Frontal cortex (tissue), 4 donors: ENCODE results near the gene RND1. TPM values are rescaled to one million over a fixed set of nuclear protein-coding genes. Genes with fewer than 3 reads are reported as not detected.

ENCODE experiments used
- DNase-seq, 2 donors: peaks; one replicate each; pipeline ENCODE4 v3.0.0; 2012; ENCODE audit warnings: low spot score in 2 of 2
- FAIRE-seq: peaks from 2 replicates; lab custom pipeline; 2012; peaks lifted over from hg19 to GRCh38; lab: Jason Lieb, UNC
- total RNA-seq: library from RNA; depleted of rRNA; stranded (reverse); fragments of >200 nt; gene quantifications from one replicate; pipeline ENCODE4 v1.2.3, GENCODE V29; 2014
- donor health status: control.
- donor health status: control.
- donor health status: control.

Gene RND1
- total RNA-seq, 1 donor from 2014 or later: 24.9 TPM

GRCh38 chr12:48831257-48831656, 34.4 kb downstream of the RND1 start:
- DNase-seq: no peak
- FAIRE-seq: no peak

GRCh38 chr12:48828841-48829575, 36.7 kb downstream of the RND1 start:
- FAIRE-seq (no peak), DNase-seq (no peak)

GRCh38 chr12:48828293-48828692, 37.4 kb downstream of the RND1 start:
- no peak for DNase-seq
- FAIRE-seq: no peak

GRCh38 chr12:48827513-48828096, 38.1 kb downstream of the RND1 start:
- FAIRE-seq (no peak), DNase-seq (no peak)

- no peak for FAIRE-seq
Observed at GRCh38 chr12:48827026-48827425, 38.6 kb downstream of the RND1 start.

DNA sequence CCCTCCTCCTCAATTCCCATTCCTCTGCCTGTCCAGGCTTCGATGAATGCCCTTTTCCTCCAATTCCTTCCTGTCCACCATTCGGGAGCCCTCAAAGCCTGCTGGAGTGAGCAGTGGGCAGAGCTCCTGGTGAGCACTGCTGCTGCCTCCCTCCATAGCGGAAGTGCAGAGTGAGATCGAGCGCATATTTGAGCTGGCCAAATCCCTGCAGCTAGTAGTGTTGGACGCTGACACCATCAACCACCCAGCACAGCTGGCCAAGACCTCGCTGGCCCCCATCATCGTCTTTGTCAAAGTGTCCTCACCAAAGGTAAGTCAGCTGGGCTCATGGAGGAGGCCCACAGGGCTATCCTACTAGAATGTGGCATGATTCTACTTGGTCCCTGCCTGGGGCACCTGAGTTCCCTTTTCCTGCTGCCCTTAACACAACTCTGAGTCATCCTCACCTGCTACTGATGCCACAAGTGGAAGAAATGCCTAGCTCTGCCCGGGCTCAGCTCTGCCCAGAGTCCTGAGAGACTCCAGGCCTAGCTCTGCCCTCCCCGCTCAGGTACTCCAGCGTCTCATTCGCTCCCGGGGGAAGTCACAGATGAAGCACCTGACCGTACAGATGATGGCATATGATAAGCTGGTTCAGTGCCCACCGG, 39.3 kb downstream of the RND1 start:
- DNase-seq: no peak
- FAIRE-seq: no peak

More at GRCh38 chr12:48827026-48827425, 38.6 kb downstream of the RND1 start:
- no peak for DNase-seq

DNA sequence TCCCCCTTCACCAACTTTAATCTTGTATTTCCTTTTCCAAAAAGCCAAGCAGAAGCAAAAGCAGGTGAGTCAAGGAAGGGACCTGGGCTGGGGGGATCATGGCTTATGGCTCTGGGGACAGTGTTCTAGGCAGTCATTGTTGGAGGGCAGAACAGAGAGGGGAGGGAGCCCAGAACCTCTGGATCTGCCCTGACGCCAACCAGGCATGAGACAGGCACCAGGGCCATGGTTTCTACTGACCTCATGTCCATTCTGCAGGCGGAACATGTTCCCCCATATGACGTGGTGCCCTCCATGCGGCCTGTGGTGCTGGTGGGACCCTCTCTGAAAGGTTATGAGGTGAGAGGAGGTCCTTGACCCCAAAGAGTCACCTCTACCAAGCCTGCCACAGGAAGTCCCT, 40.8 kb downstream of the RND1 start:
- FAIRE-seq: no peak
- DNase-seq: no peak

- DNase-seq: no peak
Observed at GRCh38 chr12:48824112-48824511, 41.6 kb downstream of the RND1 start.

GRCh38 chr12:48823281-48823680, 42.4 kb downstream of the RND1 start:
- FAIRE-seq: no peak
- no peak for DNase-seq

More at GRCh38 chr12:48824112-48824511, 41.6 kb downstream of the RND1 start:
- FAIRE-seq: no peak

GRCh38 chr12:48822711-48823110, 43.0 kb downstream of the RND1 start:
- FAIRE-seq: no peak
- DNase-seq: no peak

DNA sequence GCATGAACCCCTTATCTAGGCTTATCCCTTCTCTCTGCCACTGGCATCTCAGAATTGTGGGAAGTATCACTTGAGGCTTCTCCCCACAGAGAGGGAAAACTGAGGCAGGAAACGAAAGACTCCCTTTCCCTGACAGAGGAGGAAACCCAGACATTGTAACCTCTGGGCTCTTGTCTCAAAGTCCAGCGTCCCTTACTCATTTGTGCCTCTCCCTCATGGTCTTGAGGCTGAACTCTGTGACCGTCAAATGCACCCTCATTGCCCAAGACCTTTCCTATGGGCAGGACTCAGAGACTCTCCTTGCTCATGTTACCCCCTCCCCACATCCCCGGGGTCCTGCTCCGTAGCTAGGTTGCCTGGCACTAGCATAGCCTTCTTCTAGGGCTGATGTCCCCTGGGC, 43.5 kb downstream of the RND1 start:
- FAIRE-seq (no peak), DNase-seq (no peak)

DNA sequence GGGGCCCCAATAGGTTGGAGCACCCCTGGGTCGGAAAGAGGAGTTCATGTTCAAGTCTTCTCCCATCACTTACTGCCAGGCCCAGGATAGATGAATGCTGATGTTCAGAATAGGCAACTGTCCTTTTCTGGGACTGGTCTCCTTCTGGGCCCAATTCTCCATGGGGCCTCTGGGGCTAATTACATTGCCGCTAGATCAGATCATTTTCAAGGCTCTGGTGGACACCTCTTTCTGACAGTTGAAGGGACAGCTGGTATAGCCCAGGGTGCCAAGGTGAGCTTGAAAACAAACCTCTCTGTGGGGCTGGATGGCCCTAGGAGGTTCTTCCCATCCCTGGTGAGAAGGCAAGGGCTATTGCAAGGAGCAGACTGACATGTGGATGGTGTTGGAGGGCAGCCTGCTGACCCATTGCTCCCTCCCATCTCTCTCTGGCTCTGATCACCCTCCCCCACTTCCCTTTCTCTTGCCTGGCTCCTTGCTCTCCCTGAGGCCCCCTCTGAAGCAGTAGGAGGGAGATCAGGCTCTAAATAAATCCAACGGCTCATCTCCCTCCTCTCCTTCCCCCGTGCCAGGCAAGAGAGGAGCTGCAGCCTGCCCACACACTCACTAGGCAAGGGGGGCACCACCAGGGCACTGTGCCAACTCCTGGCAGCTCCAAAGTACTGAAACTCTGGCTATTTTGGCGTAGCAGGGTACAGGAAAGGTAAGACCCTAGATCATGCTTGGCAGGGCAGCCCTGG, 45.5 kb downstream of the RND1 start:
- FAIRE-seq (no peak), DNase-seq (no peak)

GRCh38 chr12:48818831-48819590, 46.7 kb downstream of the RND1 start:
- DNase-seq (no peak), FAIRE-seq (no peak)

- no peak for FAIRE-seq
Observed at GRCh38 chr12:48817873-48818830, 47.5 kb downstream of the RND1 start, which contains the start of gene CACNB3. CACNB3 (plus strand) TSS chr12:48818496; CDS start chr12:48818930, 434 bp downstream.

DNA sequence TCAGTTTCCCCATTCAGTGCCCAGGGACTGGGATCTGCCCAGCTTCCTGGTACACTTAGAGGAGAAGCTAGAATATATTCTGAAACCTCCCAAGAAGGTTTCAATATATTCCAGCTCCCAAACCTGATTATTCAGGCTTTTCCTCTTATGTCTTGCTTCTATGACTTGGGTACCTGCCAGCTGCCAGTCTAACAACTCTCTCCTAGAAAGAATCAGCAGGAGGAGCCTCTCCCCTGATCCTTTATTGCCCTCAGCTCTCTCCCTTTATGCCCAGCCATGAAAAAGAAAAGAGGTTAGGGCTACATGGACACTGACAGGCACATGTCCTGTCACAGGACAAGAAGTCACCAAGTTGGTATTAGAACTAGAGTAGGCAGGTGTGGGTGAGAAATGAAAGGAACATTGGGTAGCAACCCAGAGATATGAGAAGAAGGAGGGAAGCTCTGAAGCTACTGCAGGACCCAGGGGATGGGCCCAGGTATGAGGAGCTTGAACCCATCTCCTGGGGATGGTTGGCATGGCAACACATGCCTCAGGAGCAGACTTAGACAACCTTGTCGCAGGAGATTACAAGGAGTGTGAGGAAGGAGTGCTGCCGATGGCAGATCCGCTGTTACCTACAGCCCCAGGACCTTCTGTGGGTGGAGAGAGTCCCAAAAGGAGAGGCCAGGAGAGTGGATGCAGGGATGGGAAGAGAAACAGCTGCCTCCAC, 49.4 kb downstream of the RND1 start:
- DNase-seq: no peak
- no peak for FAIRE-seq

More at GRCh38 chr12:48817873-48818830, 47.5 kb downstream of the RND1 start, which contains the start of gene CACNB3:
- DNase-seq: peak; percentile 62 to 65

- peak; percentile 64 to 67 for DNase-seq
- no peak for FAIRE-seq
Observed at GRCh38 chr12:48815126-48816110, 50.3 kb downstream of the RND1 start.
